DMS 273 (cell line): ENCODE measurements around the gene ZNF837.
"Not testable (repeated sequence)": the region's sequence is repeated elsewhere in the genome, so short reads cannot be mapped to it uniquely, and the experiment has no call there.

Source experiments
- DNase-seq: peaks from one replicate; lab custom pipeline; 2025; ENCODE audit not compliant: unreplicated experiment; lab: John Stamatoyannopoulos, UW

ZNF837 gene

DNA sequence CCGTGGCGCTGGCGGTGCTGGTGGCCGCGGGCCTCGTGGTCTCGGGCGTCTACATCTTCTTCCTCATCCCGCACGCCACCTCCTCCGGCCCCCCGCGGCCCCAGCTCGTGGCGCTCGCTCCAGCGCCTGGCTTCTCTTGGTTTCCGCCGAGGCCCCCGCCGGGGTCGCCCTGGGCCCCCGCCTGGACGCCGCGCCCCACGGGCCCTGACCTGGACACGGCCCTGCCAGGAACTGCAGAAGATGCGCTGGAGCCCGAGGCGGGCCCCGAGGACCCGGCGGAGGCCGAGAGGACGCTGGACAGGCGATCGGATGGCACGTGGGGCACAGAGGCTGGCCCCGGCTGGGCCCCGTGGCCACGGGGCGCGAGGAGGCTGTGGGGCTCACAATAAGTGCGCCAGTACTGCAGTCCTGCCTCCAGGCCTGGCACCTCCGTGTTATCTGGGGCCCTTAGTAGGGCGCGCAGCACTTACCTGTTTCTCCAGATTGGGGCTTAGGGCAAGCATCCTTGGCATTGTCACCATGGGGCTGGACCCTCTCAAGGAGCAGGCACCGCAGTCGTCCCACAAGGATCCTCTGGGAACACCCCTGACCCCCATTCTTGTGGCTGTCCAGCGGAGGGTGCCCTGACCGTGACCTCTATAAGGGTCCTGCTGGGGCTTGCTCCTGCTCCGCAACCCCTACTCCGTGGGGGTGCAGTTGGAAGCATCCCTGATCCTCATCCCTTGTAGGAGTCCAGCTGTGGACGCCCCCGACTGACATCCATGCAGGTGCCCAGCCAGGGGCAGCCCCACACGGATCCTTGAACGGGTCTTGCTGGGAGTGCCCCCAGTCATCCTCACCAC is 16.1 kb upstream of the ZNF837 start:
- no peak for DNase-seq

DNA sequence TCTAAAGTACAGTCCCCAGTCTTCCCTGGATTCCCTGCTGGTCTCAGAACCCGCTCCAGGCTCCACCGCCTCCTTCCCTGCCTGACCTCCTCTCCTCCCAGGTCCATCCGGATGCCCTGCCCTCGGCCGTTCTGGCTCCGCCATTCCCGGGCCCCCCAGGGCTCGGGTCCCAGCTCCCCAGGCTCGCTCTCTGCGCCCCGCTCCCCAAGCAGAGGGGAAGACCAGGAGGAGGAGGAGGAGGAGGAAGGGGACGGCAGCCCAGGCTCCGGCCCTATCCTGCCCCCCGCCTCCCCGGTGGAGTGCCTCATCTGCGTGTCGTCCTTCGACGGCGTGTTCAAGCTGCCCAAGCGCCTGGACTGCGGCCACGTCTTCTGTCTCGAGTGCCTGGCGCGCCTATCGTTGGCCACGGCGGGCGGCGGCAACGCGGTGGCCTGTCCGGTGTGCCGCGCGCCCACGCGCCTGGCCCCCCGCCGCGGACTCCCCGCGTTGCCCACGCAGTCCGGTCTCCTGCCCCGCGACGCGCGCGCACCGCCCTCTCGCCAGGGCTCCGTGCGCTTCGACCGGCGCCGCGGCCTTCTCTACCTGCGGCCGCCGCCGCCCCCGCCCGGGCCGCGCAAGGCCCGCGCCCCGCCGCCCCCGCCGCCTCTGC is 15.3 kb upstream of the ZNF837 start:
- DNase-seq: peak; percentile 77

DNA sequence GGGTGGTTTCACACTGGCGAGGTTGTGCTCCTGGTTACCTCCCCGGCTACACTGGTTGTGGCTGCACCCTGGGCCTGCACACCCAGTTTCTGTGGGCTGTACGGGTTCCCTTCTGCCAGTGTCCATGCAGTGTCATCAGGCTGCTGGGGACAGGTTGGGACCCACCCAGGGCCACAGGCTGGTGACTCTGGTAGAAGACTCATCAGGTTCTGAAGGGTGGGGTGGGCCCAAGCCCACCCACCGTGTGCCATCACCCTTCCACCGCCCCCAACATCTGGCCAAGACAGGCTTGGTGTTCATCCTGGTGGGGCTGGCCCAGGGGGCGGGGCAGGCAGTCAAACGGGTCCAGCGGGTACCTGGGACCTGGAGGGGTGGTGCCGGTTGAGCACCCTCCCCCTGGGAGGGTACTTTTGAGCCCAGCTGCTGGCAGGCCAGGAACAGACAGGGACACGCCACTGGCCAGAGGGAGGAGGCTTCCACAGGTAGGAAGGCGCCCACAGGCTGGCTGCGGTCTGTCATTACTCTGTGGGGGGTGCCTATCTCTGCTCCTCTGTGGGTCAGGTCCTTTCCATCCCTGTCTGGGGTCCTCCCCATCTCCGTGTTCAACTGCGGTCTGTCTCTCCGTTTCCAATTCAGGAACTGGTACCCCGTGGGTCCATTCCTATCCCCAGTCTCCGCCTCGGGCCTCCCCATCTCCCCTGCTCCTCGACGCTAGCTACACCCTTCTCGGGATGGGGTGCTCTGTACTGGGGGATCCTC is 14.6 kb upstream of the ZNF837 start, which contains the start of gene RNF225:
TSS of gene RNF225 (plus strand) at position 437 of the 759 bp plus-strand sequence. CDS start 434 bp downstream, outside the sequence.
- peak; percentile 83 for DNase-seq

DNA sequence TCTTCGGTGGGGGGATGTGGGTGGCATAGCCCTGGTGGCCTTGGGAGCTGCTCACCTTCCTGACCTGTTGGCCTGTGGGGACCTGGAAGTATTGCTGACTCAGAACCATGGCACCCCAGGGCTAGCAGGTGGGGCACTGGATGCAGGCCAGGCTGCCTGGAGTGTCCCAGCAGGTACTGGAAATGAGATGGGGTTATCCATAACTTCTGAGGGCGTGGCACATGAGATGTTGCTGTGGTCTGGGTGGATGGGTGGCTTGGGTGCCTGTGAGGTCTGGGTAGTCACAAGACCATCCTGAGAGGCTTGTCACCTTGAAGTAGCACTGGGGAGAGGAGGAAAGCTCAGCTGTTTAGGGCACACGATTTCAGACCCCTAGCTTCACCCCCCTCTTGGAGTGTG is 14.0 kb upstream of the ZNF837 start:
- peak; percentile 73 for DNase-seq

DNA sequence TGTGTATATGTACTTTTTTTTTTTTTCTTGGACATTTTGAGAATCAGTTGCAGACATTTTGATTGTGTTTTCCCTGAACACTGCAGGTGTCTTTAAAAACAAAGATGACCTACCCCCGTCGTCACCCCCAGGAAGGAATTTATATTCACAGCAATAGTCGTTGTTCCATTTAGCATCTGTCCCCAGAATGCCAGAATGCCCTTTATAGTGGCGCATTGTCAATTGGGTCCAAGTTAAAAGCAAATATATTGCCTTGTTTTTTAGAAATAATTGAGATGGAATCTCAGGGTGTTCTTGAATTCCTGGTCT is 12.8 kb upstream of the ZNF837 start:
- DNase-seq: no peak

DNA sequence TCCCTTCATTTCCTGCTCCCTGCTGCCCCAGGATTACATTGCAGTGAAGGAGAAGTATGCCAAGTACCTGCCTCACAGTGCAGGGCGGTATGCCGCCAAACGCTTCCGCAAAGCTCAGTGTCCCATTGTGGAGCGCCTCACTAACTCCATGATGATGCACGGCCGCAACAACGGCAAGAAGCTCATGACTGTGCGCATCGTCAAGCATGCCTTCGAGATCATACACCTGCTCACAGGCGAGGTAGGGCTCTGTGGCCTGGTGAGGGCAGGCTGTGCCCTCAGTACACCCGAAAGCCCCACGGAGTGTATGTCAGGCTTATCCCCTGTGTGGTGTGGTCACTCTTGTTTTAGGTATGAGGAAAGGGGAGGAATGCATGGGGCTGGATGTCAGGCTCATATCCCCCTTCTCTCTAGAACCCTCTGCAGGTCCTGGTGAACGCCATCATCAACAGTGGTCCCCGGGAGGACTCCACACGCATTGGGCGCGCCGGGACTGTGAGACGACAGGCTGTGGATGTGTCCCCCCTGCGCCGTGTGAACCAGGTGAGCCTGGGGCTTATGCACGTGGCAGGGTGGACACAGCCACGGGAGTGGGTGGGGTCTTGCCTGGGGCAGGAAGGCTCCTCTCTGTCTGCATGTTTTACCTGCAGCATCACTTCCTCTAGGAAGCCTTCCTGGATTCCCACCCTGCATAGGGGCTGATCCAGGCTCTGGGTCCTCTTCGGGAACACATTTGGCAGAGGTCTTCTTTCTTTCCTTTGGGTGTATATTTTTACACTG is 12.3 kb upstream of the ZNF837 start:
- no peak for DNase-seq

DNA sequence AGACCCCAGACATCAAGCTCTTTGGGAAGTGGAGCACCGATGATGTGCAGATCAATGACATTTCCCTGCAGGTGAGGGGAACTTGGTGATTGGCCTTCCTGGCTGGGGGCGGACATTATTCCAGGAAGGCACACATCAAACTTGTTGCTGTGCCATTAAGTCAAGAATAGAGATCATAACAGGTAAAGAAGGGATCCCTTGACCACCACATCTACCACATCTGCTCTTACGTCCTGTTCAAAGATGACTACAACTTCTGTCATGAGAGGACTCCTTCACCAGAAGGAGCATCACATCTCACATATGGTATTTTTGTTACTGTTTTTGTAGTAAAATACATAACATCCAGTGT is 7.3 kb upstream of the ZNF837 start:
- DNase-seq: no peak

DNA sequence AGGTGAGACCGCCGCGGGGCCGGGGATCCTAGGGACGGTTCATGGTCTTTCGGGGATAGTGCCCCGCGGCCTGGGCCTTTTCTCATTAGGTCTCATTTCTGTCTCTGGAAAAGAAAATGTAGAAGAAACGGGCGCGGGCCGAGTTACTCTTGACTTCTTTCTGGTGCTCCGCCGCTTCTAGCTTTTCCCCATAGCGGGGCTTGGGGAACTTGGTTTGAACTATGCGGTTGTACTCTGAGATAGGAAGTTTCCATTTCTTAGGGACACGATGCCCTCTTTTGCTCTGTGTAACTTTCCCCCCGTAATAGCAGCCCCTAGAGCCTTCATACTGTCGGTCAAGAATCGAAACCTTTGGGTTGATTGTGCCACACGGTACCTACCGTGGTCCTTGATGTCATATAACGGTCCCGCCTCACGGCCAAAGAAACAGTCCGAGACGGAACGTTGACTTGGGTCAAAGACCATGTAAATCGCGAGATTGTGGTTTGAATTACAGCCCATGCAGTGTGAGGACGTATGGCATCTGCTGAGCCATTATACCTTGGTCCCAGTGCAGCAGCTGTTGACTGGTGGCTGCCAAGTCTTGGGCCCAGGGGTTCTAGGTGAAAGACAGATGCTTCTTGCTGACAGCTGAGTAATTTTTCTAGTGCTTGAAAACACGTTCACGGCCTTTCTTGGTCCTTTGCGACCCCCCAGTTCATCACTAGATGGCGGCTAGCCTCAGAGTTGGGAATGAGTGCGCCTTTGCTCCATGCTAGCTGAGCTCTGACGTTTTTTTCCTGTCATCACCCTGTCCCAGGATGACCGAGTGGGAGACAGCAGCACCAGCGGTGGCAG is 6.7 kb upstream of the ZNF837 start:
- DNase-seq: peak; percentile 88

DNA sequence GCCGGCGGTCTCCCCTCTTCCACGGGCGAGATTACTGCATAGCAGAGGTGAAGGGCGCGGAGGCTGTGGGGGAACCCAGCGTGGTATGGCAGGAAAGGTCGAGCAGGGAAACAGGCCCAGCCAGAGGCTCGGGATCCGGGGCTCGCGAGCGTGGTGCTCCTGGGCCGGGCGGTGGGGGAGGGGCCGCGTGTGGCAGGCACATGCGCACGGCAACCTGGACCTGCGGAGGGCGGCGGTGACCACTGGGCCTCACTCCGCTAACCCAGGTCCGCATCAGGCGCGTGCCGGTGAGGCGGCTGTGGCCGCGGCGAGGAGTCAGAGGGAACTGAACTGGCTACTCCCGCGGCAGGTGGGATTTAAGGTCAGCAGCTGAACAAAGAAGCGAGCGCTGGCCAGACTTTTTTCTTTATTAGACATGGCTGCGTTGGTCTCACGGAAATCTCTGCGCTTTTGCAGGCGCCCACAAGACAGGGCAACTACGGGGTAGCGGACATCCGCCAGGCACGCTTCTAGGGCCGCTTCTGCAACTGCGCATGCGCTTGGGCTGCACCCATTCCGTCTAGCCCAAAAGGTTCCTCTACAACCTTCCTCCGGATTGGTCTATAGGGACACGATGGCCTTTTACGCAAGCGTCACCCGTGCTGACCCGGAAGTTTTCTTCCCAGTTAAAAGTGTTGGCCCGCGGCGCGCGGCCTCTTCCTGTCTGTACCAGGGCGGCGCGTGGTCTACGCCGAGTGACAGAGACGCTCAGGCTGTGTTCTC is 5.9 kb upstream of the ZNF837 start, which contains the start of gene RPS5:
TSS of gene RPS5 (plus strand) at position 694 of the 762 bp plus-strand sequence. CDS start 869 bp downstream, outside the sequence.
- DNase-seq: peak; percentile 99

DNA sequence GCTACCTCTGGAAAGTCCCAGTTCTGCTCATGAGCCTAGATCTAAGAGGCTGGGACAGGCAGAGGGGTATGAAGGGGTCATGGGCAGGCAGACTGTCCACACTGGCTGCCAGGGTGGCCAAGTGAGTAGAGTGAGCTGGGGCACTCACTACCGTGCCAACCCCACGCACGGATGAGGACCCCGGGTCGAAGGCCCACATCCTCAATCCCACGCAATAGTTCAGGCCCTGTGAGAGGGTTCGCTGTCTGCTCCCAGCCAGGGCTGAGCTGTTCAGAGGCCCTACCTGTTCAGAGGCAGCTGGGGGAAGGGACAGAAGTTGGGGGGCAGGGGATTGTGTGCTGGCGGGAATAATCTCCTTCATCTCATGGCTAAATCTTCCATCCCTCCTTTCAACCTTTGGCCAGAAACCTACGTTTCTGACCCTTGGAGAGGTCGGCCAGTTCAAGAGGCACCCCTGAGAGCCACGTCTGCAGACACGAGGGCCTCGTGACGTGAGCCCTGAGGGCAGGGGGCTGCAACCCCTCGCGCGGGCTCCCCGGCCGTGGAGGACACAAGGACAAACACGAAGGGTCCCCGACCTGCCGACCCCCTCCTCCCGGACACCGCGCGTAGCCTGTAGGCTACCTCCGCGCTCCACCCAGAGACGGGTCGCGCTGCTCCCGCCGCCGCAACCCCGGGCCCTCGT is 5.2 kb upstream of the ZNF837 start:
- no peak for DNase-seq

DNA sequence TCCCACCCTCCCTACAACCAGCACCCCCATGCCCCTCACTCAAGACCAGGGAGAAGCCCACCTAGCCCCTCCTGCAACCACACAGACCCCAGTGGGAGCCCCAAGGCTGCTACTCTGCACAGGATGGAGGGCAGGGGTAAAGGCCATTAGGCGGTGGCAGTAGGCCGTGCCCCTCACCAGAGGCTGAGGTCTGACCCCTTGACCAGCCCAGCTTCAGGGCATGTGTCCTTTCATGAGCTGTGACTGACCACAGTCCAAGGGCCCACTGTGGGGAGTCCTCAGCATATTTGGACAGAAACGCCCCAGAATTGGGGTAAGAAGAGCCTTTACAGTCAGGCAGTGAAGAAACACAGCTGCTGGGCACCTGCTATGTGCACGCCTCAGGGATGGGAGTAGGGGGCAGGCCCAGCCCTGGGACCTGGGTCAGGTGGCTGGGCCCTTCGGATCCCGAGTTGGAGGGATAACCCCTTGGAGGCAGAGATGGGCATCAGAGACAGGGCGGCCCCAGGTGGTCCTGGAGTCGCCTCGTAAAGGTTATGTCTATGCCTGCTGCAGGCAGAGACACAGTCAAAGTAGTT is 4.6 kb upstream of the ZNF837 start:
- no peak for DNase-seq

DNA sequence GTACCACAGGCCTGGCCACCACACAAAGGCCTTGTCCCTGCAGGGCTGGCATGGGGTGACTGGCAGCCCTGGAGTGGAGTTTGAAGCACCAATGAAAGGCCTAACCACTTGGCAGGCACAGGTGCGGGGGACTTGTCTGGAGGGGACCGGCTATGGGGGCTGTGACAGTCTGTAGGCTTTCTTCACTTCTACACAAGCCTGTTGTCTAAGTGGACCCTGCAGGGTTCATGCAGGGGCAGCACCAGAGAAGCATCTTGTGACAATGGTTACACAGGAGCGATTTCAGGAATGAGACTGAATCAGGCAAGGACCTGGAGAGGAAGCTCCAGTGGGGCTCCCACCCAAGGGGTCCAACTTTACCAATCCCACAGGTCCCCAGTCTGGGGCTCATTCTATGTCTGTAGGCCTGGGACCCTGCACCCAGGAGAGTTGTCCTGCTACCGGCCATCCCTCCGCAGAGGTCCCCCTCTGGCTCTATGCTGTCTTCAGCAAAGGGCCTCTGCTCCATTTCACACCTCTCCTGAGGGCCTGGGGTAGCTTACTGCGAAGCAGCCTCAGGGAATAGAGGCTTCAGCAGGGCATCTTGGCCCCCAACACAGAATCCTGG is 2.3 kb upstream of the ZNF837 start:
- no peak for DNase-seq

DNA sequence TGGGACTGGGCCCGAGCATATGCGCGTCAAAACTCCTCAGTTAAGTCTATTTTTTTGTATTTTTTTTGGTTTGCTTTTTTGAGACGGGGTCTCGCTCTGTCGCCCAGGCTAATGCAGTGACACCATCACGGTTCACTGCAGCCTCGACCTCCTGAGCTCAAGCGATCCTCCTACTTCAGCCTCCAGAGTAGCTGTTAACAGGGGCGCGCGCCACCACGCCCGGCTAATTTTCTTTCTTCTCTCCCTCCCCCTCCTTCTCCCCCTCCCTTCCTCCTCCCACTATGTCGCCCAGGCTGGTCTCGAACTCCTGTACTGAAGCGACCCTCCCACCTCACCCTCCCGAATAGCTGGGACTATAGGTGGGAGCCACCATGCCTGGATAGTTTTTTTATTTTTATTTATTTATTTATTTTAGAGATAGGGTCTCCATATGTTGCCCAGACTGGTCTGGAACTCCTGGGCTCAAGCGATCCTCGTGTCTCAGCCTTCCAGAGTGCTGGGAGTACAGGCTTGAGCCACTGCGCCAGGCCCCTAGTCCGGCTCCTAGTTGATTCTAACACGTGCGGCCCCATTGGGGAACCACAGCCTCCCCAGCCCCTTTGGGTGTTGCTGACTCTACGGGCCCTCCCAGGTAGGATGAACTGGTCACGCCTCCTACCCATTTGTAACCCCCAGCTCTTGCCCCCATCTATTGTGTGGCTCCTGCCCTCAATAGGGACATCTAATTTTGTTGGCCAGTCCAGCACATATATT is 806 bp upstream of the ZNF837 start:
- no peak for DNase-seq

DNA sequence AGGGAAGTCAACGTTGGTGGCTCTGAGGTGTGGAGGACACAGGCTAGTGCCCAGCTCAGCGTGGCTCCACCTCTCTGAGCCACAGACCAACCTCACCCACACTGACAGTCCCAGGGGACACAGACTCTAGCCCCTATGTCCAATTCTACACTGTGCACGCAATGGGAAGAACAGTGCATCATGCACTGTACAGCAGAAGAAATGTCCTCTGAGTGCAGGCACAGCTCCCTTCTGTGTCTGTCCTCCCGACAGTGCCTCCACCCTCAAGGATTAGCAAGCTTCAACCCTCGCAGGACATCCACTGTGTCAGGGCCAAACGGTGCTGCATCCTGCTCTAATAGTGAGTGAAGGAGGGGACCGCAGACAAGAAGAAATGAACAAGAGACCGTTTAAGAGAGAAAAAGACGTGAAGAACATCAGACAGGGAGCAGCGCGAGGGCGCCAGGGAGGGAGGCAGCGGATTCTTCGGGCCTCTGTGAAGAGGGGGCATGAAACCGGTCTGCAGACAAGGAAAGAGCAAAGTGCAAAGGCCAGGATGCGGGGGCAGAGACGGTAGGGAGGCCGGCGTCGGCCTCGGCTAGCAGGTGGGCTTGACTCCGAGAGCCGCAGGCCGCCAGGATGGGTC is 681 bp downstream of the ZNF837 start:
- DNase-seq: no peak

DNA sequence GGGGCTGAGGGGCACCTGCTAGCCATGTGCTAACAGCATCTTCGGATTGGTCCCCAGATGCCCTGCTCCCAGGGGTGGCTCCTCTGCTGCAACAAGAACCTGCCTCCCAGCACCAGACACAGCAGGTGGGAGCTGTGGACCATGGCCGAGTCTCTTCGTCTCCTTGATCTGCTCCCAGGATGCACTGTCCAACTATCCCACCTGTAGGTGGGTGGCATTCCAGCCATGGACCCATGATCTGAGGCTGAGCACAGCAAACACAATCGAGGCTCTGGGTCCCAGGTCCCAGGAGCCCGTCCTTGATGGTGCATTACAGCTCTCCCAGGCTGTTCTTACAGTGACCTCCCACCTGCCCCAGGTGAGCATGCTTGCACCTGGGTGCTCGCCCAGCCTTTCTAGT is 1.6 kb downstream of the ZNF837 start:
- DNase-seq: no peak

DNA sequence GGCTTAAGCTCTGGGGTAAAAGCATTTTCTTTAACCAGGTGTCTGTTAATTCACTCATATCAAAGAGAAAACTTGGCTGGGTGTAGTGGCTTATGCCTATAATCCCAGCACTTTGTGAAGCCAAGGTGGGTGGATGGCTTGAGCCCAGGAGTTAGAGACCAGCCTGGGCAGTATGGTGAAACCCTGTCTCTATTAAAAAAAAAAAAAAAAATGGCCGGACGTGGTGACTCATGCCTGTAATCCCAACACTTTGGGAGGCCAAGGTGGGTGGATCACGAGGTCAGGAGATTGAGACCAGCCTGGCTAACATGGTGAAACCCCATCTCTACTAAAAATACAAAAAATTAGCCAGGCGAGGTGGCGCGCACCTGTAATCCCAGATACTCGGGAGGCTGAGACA is 4.1 kb downstream of the ZNF837 start:
- DNase-seq: not testable (repeated sequence)

DNA sequence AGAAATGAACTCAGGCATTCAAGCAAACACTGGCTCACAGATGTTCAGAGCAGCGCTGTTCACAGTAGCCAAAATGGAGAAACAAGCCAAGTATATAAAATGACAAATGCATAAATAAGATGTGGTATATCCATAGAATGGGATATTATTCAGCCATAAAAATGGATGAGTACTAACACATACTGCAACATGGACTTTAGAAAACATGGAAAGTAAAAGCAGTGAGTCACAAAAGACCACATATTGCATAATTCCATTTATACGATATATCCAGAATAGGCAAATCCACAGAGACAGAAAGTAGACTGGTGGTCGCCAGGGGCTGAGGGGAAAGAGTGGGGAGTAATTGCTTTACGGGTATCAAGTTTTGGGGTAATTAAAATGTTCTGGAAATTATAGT is 6.6 kb downstream of the ZNF837 start:
- no peak for DNase-seq
